ENCODE measurements around the gene CLIC1. TPM values are rescaled to one million over a fixed set of nuclear protein-coding genes. Genes with fewer than 3 reads are reported as not detected.
A peak's percentile ranks its signal among the peaks of the same experiment; 100 is the strongest.

Gene CLIC1
- total RNA-seq, 1 donor from 2014 or later: 281 TPM

- Histone ChIP-seq H3K36me3 (peaks cover 37 to 45% of the 10 kb centered on the region in 2 donors), H3K27ac (no peak overlapping the region), H3K4me3 (no peak overlapping the region), H3K4me1 (peaks cover 0 to 6% of the 10 kb centered on the region in 2 donors), H3K9me3 (no peaks in the 10 kb centered on the region), H3K27me3 (no peaks in the 10 kb centered on the region)
- DNase-seq (ENCODE audit: low spot score in 2 of 2): no peak
- intact Hi-C loops (cut with DNase I): no loop called here
- no peak for TF ChIP-seq CTCF (IDR thresholded peaks at IDR 0.05)
Observed at GRCh38 chr6:31777667-31778050, 41.3 kb upstream of the CLIC1 start.

- Histone ChIP-seq H3K27me3 (no peaks in the 10 kb centered on the region), H3K4me1 (peaks cover 0 to 6% of the 10 kb centered on the region in 2 donors), H3K27ac (no peak within 1 kb of the TSS), H3K9me3 (no peaks in the 10 kb centered on the region), H3K4me3 (no peak within 1 kb of the TSS), H3K36me3 (peaks cover 32 to 39% of the 10 kb centered on the region in 2 donors)
- DNase-seq (ENCODE audit: low spot score in 2 of 2): peak in 1 of 2 donors; percentile 73
- intact Hi-C loops (cut with DNase I): no loop called here
- TF ChIP-seq CTCF (IDR thresholded peaks at IDR 0.05): no peak
Observed at GRCh38 chr6:31776989-31777666, 40.8 kb upstream of the CLIC1 start, which contains the start of gene VWA7. Gene VWA7 (minus strand): TSS chr6:31777328. CDS start chr6:31776779, 549 bp downstream.

- Histone ChIP-seq H3K27me3 (no peaks in the 10 kb centered on the region), H3K9me3 (no peaks in the 10 kb centered on the region), H3K36me3 (peaks cover 26 to 33% of the 10 kb centered on the region in 2 donors), H3K4me1 (peaks cover 0 to 6% of the 10 kb centered on the region in 2 donors), H3K4me3 (no peak overlapping the region), H3K27ac (no peak overlapping the region)
- intact Hi-C loops (cut with DNase I): no loop called here
- DNase-seq (ENCODE audit: low spot score in 2 of 2): no peak
- no peak for TF ChIP-seq CTCF (IDR thresholded peaks at IDR 0.05)
Observed at GRCh38 chr6:31776485-31776988, 40.2 kb upstream of the CLIC1 start.

GRCh38 chr6:31775633-31776484 lies 39.5 kb upstream of the CLIC1 start:
- Histone ChIP-seq H3K27ac (no peak overlapping the region), H3K4me1 (peaks cover 0 to 6% of the 10 kb centered on the region in 2 donors), H3K4me3 (no peak overlapping the region), H3K9me3 (no peaks in the 10 kb centered on the region), H3K36me3 (peaks cover 20 to 27% of the 10 kb centered on the region in 2 donors), H3K27me3 (no peaks in the 10 kb centered on the region)
- peak in 1 of 2 donors; percentile 54 for DNase-seq (ENCODE audit: low spot score in 2 of 2)
- no peak for TF ChIP-seq CTCF (IDR thresholded peaks at IDR 0.05)
- intact Hi-C loops (cut with DNase I): no loop called here

- DNase-seq (ENCODE audit: low spot score in 2 of 2): no peak
- Histone ChIP-seq H3K27me3 (no peaks in the 10 kb centered on the region), H3K4me1 (peaks cover 0 to 6% of the 10 kb centered on the region in 2 donors), H3K27ac (no peak overlapping the region), H3K36me3 (peaks cover 13 to 20% of the 10 kb centered on the region in 2 donors), H3K4me3 (no peak overlapping the region), H3K9me3 (no peaks in the 10 kb centered on the region)
- intact Hi-C loops (cut with DNase I): no loop called here
- no peak for TF ChIP-seq CTCF (IDR thresholded peaks at IDR 0.05)
Observed at GRCh38 chr6:31775184-31775583, 38.9 kb upstream of the CLIC1 start.

All from ascending aorta (tissue), 2 donors.